Activated CD8-positive, alpha-beta memory T cell treated with anti-CD3 and anti-CD28 coated beads, Interleukin-2, amount 50 U/mL, for 48 hours (primary cell): ENCODE results near the gene HNF4A.

Source experiments
- DNase-seq: peaks from one replicate; pipeline ENCODE4 v3.0.0-alpha.2; 2020

HNF4A gene

GRCh38 chr20:44426879-44427790, 71.6 kb downstream of the HNF4A start:
- DNase-seq: no peak

GRCh38 chr20:44427804-44428173, 72.3 kb downstream of the HNF4A start:
- no peak for DNase-seq

- DNase-seq: no peak
Observed at GRCh38 chr20:44428174-44429016, 72.9 kb downstream of the HNF4A start.

GRCh38 chr20:44429017-44429339, 73.5 kb downstream of the HNF4A start:
- no peak for DNase-seq

DNA sequence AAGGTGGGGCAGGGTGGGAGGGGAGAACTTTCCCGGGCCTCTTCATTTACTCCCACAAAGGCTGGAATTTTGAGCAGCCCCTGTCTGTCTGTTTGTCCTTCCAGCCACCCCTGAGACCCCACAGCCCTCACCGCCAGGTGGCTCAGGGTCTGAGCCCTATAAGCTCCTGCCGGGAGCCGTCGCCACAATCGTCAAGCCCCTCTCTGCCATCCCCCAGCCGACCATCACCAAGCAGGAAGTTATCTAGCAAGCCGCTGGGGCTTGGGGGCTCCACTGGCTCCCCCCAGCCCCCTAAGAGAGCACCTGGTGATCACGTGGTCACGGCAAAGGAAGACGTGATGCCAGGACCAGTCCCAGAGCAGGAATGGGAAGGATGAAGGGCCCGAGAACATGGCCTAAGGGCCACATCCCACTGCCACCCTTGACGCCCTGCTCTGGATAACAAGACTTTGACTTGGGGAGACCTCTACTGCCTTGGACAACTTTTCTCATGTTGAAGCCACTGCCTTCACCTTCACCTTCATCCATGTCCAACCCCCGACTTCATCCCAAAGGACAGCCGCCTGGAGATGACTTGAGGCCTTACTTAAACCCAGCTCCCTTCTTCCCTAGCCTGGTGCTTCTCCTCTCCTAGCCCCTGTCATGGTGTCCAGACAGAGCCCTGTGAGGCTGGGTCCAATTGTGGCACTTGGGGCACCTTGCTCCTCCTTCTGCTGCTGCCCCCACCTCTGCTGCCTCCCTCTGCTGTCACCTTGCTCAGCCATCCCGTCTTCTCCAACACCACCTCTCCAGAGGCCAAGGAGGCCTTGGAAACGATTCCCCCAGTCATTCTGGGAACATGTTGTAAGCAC, 74.1 kb downstream of the HNF4A start:
- DNase-seq: no peak

- no peak for DNase-seq
Observed at GRCh38 chr20:44430270-44431065, 75.0 kb downstream of the HNF4A start.

GRCh38 chr20:44431118-44431501, 75.6 kb downstream of the HNF4A start:
- DNase-seq: no peak

GRCh38 chr20:44431502-44432234, 76.2 kb downstream of the HNF4A start:
- no peak for DNase-seq

DNA sequence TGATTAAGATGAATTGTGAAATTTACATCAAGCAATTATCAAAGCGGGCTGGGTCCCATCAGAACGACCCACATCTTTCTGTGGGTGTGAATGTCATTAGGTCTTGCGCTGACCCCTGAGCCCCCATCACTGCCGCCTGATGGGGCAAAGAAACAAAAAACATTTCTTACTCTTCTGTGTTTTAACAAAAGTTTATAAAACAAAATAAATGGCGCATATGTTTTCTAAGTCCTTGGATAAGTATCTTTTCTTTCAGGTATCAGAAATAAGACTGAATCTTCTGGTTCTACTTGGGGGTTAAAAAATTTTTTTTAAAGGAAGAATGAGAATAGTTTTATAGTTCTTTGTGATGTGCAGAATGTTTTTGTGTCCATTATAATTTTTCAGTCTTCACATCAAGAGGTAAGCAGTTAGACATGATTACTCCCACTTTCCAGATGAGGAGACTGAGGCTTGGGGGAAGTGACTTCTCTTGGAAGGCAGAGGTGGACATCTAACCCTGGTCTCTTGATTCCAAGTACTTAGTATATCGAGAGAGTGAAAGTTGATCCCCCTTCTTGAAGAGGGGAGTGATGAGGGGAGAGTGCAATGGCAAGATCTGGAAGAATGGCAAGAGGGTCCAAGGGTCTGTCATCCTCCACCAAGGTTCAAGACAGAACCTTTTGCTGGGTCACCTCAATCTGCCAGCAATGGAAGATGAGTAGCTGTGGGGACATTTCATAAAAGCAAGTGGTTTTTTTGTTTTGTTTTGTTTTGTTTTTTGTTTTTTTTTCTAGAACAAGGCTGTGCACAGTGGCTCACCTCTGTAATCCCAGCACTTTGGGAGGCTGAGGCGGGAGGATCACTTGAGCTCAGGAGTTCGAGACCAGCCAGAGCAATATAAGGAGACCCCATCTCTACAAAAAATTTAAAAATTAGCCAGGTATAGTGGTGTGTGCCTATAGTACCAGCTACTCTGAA, 77.4 kb downstream of the HNF4A start:
- no peak for DNase-seq

DNA sequence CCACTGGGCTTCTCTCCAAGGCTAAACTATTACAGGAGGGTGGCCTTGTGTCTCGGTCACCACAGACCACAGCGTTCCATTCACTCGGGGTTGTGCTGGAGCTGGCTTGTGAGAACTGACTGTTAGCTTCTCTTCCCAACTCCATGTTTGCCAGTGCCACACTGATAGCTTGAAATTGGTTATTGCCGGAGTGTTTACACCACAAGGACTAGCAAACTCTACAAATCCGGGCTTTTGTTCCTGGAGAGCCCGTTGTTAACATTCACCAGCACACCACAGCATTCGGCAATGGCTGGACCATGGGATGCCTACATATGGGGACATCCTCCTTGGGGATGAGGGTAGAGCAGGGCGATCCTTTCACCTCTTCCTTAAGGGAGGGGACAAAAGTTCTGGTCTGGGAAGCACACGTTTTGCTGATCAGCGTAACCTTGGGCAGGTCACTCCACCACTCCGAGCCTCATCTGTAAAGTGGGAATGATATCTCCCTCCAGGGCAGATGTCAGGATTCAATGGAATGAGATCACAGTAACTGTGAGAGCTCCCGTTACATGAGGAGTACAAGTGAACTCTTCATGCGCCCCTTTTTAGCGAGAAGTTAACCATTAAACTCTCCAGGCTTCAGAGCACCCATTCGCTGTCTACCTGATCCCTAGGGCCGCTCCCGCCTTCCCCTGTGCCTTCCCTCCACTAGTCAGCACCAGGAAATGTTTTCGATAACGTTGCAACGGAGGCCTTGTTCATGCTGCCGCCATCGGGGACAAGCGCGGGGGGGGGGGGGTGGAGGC, 78.4 kb downstream of the HNF4A start:
- no peak for DNase-seq

- DNase-seq: no peak
Observed at GRCh38 chr20:44435630-44436335, 80.3 kb downstream of the HNF4A start.

- DNase-seq: no peak
Observed at GRCh38 chr20:44436393-44436792, 80.9 kb downstream of the HNF4A start.

DNA sequence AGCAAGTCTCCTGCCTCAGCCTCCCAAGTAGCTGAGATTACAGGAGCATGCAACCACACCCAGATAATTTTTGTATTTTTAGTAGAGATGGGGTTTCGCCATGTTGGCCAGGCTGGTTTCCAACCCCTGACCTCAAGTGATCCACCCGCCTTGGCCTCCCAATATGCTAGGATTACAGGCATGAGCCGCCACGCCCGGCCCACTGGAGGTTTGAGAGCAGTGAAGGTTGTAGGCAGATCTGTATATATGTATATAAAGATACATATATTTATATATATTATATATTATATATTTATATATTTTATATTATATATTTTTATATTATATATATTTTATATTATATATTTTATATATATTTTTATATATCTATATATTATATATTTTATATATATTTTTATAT, 82.0 kb downstream of the HNF4A start:
- DNase-seq: no peak

- no peak for DNase-seq
Observed at GRCh38 chr20:44438782-44439181, 83.3 kb downstream of the HNF4A start.

- no peak for DNase-seq
Observed at GRCh38 chr20:44439318-44439717, 83.8 kb downstream of the HNF4A start.

DNA sequence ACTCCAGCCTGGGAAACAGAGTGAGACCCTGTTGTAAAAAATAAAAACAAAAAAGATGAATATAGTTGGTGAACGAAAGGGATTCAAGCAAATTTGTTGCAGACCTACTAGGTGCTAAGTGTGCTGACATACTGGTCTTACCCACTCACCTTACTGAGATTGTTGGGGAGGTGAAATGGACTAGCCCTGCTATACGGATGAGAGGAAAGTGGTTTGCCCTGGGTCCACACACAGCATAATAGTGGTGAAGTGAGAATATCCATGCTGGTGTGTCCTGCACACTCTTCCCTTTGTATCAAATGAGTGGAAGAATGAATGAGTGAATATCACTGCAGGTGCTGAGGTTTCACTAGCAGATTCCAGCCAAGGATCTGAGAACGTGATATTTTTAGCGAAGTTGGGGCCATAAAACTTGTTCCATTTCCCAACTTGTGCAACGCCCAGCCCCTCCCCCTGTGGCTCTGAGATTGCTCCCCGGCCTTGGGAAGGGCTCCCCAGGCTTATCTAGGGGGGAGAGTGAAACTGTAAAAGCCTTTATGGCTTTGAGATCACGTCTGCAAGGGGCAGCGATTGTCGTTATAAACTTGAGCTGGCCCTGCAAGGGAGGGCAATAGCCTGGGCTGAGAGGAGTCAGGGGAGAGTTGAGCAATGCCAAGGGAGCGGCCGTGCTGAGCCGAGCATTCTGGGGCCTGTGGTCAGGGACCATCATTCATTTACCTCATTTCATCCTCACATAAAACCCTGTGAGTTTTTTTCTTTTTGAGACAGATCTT, 87.0 kb downstream of the HNF4A start:
- no peak for DNase-seq

- DNase-seq: no peak
Observed at GRCh38 chr20:44445742-44446710, 90.5 kb downstream of the HNF4A start.
